GM12878 (cell line): ENCODE results near the gene KRTAP1-4. TPM values are rescaled to one million over a fixed set of nuclear protein-coding genes. Genes with fewer than 3 reads are reported as not detected.

Experiments
- ATAC-seq: fragments of 200-7000 bp; cut with Tn5 transposase; 3 replicates; pipeline ENCODE4 v1.9.1; 2020; ENCODE audit warnings: mild to moderate bottlenecking, moderate library complexity
- BruUV-seq: library from RNA; stranded (reverse); fragments of 400-500 nt; replicated peaks from 2 replicates; lab custom pipeline; 2021; lab: Mats Ljungman, UMichigan
- CTCF ChIA-PET: fragments of 300-600 bp; sonication (Branson Sonifier 250); formaldehyde crosslinking; extraction: SDS; loops from one replicate; lab custom pipeline; 2021; ENCODE audit warnings: inconsistent platforms; lab: Yijun Ruan, JAX
- POLR2A ChIA-PET: fragments of 350-600 bp; formaldehyde crosslinking; extraction: SDS; loops from one replicate; lab custom pipeline; 2021; ENCODE audit warnings: inconsistent platforms; lab: Charles Lee
- RAD21 ChIA-PET: fragments of 300-600 bp; sonication (Branson Sonifier 250); formaldehyde crosslinking; loops from one replicate; lab custom pipeline; 2023; ENCODE audit warnings: antibody characterized with exemption; ENCODE audit not compliant: unreplicated experiment; lab: Charles Lee
- SMC1A ChIA-PET: fragments of 300-600 bp; sonication (Branson Sonifier 250); formaldehyde crosslinking; loops from one replicate; lab custom pipeline; 2023; ENCODE audit not compliant: unreplicated experiment, uncharacterized antibody; lab: Charles Lee
- DNase-seq: peaks from one replicate; pipeline ENCODE4 v3.0.0-alpha.2; 2011; ENCODE audit warnings: low read depth, low spot score
- FAIRE-seq: peaks from 3 replicates; lab custom pipeline; 2011; peaks lifted over from hg19 to GRCh38; lab: Jason Lieb, UNC
- H2AFZ ChIP-seq: 2 replicates; pipeline ENCODE4 v1.6.0; 2011; ENCODE audit warnings: low read depth, low read length, control low read depth; ENCODE audit not compliant: control insufficient read depth
- H3K27ac ChIP-seq: 2 replicates; pipeline ENCODE4 v1.5.1; 2011; ENCODE audit warnings: control low read depth; ENCODE audit not compliant: control insufficient read depth, insufficient read depth
- H3K27me3 ChIP-seq, 2 experiments: replicated peaks in 1 of 2; 2 replicates each; pipeline versions ENCODE4 v1.6.0 to v1.6.1; 2011; ENCODE audit warnings: low read length in 1 of 2; ENCODE audit not compliant: control insufficient read depth in 2 of 2, insufficient read depth in 2 of 2
- H3K36me3 ChIP-seq, 2 experiments: 2 replicates each; pipeline ENCODE4 v1.5.1; 2011; ENCODE audit warnings: low read length in 1 of 2; ENCODE audit not compliant: control insufficient read depth in 2 of 2, insufficient read depth in 2 of 2
- H3K4me1 ChIP-seq: 2 replicates; pipeline ENCODE4 v1.6.1; 2011; ENCODE audit warnings: mild to moderate bottlenecking, low read length, moderate library complexity, mixed read lengths; ENCODE audit not compliant: control insufficient read depth, insufficient read depth
- H3K4me2 ChIP-seq: 2 replicates; pipeline ENCODE4 v1.6.0; 2011; ENCODE audit warnings: control low read depth; ENCODE audit not compliant: control insufficient read depth, insufficient read depth
- H3K4me3 ChIP-seq: fragments of 200-600 bp; sonication (generic); 2 replicates; pipeline ENCODE4 v1.5.1; 2016
- H3K79me2 ChIP-seq: 2 replicates; pipeline ENCODE4 v1.6.0; 2011; ENCODE audit warnings: low read length; ENCODE audit not compliant: control insufficient read depth, insufficient read depth
- H3K9ac ChIP-seq: 2 replicates; pipeline ENCODE4 v1.8.0; 2011; ENCODE audit warnings: low read length, control low read depth, mixed read lengths; ENCODE audit not compliant: control insufficient read depth, insufficient read depth
- H3K9me3 ChIP-seq: replicated peaks from 3 replicates; pipeline ENCODE4 v1.5.1; 2011; ENCODE audit warnings: mild to moderate bottlenecking, low read length; ENCODE audit not compliant: control insufficient read depth, insufficient read depth
- H4K20me1 ChIP-seq: 2 replicates; pipeline ENCODE4 v1.6.0; 2011; ENCODE audit not compliant: control insufficient read depth, insufficient read depth
- GATAD2B ChIP-seq: fragments of 450-650 bp; conservative IDR thresholded peaks from 2 replicates; pipeline ENCODE4 v1.6.1; 2017; ENCODE audit warnings: low read depth, mild to moderate bottlenecking, moderate library complexity
- KAT2A ChIP-seq: conservative IDR thresholded peaks from 2 replicates; pipeline ENCODE4 v1.6.1; 2011; ENCODE audit warnings: low read depth, low read length; ENCODE audit not compliant: control insufficient read depth
- WGBS: methylation state at CpG from one replicate; pipeline ENCODE4 v1.1.6; 2016; ENCODE audit warnings: low lambda C conversion rate; ENCODE audit not compliant: insufficient replicate concordance, insufficient coverage; ENCODE audit errors: missing lambda C conversion rate; 5-methylcytosine and 5-hydroxymethylcytosine counted together
- in situ Hi-C: fragments of 300-500 bp; cut with MboI; formaldehyde crosslinking; loops from 9 replicates; pipeline ENCODE4 v1.14.3; 2018; ENCODE audit warnings: mixed read lengths
- intact Hi-C: fragments of 100-400 bp; cut with micrococcal nuclease; formaldehyde crosslinking; loops from one replicate; pipeline ENCODE4 v1.14.2; 2022; ENCODE audit not compliant: unreplicated experiment
- polyA plus RNA-seq, 11 experiments: library from polyadenylated mRNA; depleted of rRNA in 4 of 11; unstranded in 6 of 11; stranded (reverse) in 5 of 11; fragments of >200 nt; fragmentation: Nextera tagmentation in 4 of 11; fragmentation: Illumina TruSeq in 1 of 11; extraction: Ambion mirVana in 4 of 11; extraction: Trizol in 1 of 11; gene quantifications; 1 replicate in 1 of 11; 2 replicates in 10 of 11; pipeline versions ENCODE4 v1.2.1 to v1.2.3, GENCODE V29; 2011 to 2016; ENCODE audit warnings: inconsistent platforms in 2 of 11, missing spikeins in 2 of 11, low read depth in 1 of 11
- total RNA-seq, 4 experiments: library from RNA; depleted of rRNA in 3 of 4; stranded (reverse); fragments of >200 nt in 3 of 4; fragmentation: Illumina TruSeq in 1 of 4; extraction: Trizol in 1 of 4; gene quantifications; 2 replicates each; pipeline versions ENCODE4 v1.2.1 to v1.2.3, GENCODE V29; 2013 to 2021
- TF ChIP-seq, protein P1 (sequence below): fragments of 450-650 bp; formaldehyde crosslinking; IDR thresholded peaks from 2 replicates; pipeline ENCODE4 v1.4.0; 2022; ENCODE audit warnings: mild to moderate bottlenecking, moderate library complexity
- TF ChIP-seq, protein P2 (sequence below), 3 experiments: IDR thresholded peaks in 2 of 3; conservative IDR thresholded peaks in 1 of 3; 2 replicates each; pipeline ENCODE4 v1.5.1; 2011; ENCODE audit warnings: low read depth in 3 of 3, low read length in 3 of 3, mild to moderate bottlenecking in 3 of 3, control low read depth in 2 of 3, moderate library complexity in 2 of 3, inconsistent platforms in 1 of 3, mixed read lengths in 1 of 3; ENCODE audit not compliant: control insufficient read depth in 2 of 3, insufficient read depth in 1 of 3; ENCODE audit errors: extremely low read depth in 1 of 3

The KRTAP1-4 gene
- total and polyA plus RNA-seq, 10 of the 15 experiments (the other 5 are each of a cell fraction or from before 2014, with no cell fraction given) = not detected

DNA sequence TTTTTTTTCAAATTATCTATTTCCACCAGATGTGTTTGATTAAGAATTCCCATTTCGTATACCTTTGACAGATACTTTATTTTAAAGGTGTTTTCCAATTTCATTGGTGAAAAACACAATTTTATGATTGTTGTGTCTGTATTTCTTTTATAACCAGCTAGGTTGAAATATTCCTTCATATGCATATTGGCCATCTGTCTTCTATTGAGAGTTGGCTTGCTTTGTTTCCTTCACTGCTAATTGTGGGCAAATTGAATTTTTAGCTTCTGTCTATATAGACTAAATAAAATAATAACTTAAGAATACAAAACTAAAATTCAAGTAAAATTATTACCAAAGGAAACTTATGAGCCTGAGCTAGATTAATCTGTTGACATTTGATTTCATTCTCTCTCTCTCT lies 34.9 kb downstream of the KRTAP1-4 start (continued):
- TF ChIP-seq, protein P1, sequence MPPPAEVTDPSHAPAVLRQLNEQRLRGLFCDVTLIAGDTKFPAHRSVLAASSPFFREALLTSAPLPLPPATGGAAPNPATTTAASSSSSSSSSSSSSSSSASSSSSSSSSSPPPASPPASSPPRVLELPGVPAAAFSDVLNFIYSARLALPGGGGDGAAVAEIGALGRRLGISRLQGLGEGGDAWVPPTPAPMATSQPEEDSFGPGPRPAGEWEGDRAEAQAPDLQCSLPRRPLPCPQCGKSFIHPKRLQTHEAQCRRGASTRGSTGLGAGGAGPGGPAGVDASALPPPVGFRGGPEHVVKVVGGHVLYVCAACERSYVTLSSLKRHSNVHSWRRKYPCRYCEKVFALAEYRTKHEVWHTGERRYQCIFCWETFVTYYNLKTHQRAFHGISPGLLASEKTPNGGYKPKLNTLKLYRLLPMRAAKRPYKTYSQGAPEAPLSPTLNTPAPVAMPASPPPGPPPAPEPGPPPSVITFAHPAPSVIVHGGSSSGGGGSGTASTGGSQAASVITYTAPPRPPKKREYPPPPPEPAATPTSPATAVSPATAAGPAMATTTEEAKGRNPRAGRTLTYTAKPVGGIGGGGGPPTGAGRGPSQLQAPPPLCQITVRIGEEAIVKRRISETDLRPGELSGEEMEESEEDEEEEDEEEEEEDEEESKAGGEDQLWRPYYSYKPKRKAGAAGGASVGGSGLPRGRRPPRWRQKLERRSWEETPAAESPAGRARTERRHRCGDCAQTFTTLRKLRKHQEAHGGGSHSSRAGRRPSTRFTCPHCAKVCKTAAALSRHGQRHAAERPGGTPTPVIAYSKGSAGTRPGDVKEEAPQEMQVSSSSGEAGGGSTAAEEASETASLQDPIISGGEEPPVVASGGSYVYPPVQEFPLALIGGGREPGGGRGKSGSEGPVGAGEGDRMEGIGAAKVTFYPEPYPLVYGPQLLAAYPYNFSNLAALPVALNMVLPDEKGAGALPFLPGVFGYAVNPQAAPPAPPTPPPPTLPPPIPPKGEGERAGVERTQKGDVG = no peak
- TF ChIP-seq, protein P2, sequence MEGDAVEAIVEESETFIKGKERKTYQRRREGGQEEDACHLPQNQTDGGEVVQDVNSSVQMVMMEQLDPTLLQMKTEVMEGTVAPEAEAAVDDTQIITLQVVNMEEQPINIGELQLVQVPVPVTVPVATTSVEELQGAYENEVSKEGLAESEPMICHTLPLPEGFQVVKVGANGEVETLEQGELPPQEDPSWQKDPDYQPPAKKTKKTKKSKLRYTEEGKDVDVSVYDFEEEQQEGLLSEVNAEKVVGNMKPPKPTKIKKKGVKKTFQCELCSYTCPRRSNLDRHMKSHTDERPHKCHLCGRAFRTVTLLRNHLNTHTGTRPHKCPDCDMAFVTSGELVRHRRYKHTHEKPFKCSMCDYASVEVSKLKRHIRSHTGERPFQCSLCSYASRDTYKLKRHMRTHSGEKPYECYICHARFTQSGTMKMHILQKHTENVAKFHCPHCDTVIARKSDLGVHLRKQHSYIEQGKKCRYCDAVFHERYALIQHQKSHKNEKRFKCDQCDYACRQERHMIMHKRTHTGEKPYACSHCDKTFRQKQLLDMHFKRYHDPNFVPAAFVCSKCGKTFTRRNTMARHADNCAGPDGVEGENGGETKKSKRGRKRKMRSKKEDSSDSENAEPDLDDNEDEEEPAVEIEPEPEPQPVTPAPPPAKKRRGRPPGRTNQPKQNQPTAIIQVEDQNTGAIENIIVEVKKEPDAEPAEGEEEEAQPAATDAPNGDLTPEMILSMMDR (IDR thresholded peaks at IDR 0.05 in 2 of 3, conservative IDR thresholded peaks at IDR 0.05 in 1 of 3; ENCODE audit: control insufficient read depth in 2 of 3, extremely low read depth in 1 of 3, insufficient read depth in 1 of 3, low read depth in 3 of 3, low read length in 3 of 3) = no peak
- no peak for TF ChIP-seq GATAD2B

DNA sequence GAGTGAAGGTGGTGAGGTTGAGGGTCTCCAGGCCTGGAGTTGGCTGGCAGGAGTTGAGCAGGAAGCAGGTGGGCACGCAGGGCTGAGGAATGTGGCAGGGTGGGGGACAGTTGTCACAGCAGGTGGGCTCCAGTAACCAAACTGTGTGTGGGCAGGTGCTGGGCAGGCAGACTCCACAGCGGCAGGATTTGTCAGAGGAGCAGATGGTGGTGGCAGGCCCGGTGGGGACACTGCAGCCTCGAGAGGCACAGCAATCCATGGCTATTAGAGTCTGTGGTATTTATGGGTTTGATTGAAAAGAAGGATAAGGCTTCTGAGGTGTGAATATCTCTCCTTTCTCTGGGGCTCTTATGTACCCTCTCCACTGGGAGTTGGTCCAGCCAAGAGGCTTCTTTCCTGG lies 36.2 kb downstream of the KRTAP1-4 start, which contains the start of gene KRTAP3-3:
Gene KRTAP3-3, minus strand, starts transcription at position 326 of the 400 bp plus-strand sequence. Its CDS starts 67 bp downstream, at position 259.
- SMC1A ChIA-PET = no interaction called here
- TF ChIP-seq KAT2A = no peak
- no peak within 1 kb of the TSS for H3K27ac ChIP-seq
- intact Hi-C loops (no loop called here), in situ Hi-C loops (no loop called here)
- RAD21 ChIA-PET = no interaction called here
- H3K9me3 ChIP-seq = no peaks in the 10 kb centered on the region
- H3K4me2 ChIP-seq = no peak within 1 kb of the TSS
- no peak within 1 kb of the TSS for H3K4me3 ChIP-seq
- ATAC-seq (no peak), FAIRE-seq (no peak), DNase-seq (no peak)
- no peak within 1 kb of the TSS for H2AFZ ChIP-seq
- POLR2A ChIA-PET = no interaction called here
- H3K79me2 ChIP-seq = no peaks in the 10 kb centered on the region
- no peak within 1 kb of the TSS for H3K9ac ChIP-seq
- no peaks in the 10 kb centered on the region for H4K20me1 ChIP-seq
- no peaks in the 10 kb centered on the region for H3K4me1 ChIP-seq
- CTCF ChIA-PET = no interaction called here
- BruUV-seq = no TSS peak
- no peaks in the 10 kb centered on the region for H3K36me3 ChIP-seq
- 37% methylated on average over 3 of the region's 4 CpGs for WGBS
- peaks cover 0 to 8% of the 10 kb centered on the region in 2 experiments; a peak in 1 of 4 replicates for H3K27me3 ChIP-seq
